GM19328 (cell line): ENCODE measurements around the gene DOLPP1.
"Not testable (repeated sequence)": the region's sequence is repeated elsewhere in the genome, so short reads cannot be mapped to it uniquely, and the experiment has no call there.

Experiments
- ATAC-seq: cut with Tn5 transposase; IDR thresholded peaks from one replicate; pipeline ENCODE4 v1.9.1; 2021; ENCODE audit warnings: mild to moderate bottlenecking, moderate library complexity; ENCODE audit not compliant: unreplicated experiment

The DOLPP1 gene, protein sequence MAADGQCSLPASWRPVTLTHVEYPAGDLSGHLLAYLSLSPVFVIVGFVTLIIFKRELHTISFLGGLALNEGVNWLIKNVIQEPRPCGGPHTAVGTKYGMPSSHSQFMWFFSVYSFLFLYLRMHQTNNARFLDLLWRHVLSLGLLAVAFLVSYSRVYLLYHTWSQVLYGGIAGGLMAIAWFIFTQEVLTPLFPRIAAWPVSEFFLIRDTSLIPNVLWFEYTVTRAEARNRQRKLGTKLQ

DNA sequence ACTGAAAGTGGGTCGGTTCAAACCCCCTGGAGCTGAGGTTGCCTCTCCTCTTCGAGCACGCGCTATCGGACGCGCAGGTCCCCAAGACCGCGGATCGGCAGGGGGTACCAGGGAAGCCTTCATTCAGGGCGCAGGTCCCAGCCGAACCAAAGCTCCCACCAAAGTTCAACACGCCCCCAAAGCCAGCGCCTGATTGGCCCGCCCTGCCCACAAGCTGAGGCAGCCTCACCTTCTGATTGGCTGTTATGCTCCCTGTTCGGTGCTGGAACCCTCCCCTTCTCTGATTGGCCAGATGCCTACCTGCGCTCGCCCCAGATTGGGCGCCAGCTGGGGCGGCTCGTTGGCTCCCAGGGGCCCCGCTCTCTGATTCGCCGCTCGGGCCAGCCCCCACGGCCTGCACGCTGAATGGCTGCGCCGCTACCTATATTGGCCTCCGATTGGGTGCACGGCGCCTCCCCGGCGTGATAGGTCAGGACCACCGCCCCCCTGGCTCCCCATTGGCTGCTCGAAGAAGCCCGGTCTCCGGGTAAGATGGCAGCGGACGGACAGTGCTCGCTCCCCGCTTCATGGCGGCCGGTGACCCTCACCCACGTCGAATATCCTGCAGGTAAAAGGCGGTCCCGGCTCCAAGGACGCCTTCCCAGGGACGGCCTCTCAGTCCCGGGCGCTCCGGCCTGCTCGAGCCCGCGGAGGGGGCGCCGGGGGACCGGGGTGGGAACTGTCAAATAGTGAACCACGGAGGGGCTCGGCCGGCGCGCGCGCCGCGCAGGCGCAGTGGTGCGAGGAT lies at the start of gene DOLPP1:
Gene DOLPP1, plus strand, starts transcription at position 511 of the 787 bp plus-strand sequence. Its CDS starts 21 bp downstream, at position 532.
- peak; percentile 96 for ATAC-seq

DNA sequence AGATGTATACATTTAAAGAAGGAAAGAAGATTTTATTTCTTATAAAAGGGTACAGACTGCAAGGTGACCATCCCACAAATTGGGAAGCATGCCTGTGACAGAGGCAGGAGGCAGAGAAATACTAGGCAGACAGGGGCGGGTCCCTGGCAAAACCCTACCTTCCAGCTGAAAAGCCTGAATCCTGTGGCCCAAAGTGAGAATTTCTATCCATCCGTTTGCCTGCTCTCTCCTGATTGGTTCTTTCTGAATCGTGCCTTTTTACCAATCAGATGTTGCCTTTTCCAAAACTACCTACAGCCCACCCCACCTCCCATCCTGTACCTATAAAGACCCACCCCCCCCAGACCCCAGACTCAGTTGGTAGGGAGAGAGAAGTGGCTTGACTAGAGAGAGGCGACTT lies 49.4 kb upstream of the DOLPP1 start:
- ATAC-seq: no peak

DNA sequence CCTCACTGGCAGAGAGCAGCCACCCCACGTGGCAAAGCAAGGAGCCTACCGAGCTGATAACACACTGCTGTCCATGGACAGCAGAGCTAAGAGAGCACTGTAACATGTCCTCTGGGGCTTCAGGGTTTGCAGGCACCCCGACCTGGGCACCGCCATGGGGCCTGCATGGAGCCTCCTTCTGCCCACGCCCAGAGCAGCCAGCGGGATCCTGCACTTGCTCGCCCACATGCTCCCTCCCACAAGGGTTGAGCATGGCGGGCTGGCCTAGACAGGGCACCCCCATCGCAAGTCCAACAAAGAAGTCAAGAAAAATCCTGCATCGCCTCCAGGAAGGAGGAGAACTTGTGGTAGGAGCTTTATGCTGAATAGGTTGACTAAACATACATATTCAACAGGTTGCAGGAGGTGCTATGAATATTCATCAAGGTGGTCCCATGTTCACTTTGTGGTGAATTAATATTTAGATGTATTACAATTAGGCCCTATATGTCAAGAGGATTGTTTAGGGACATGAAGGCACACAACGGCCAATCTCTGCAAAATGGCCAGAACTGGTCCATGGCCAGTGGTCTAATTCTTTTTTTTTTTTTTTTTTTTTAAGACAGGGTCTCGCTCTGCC lies 48.3 kb upstream of the DOLPP1 start:
- no peak for ATAC-seq

DNA sequence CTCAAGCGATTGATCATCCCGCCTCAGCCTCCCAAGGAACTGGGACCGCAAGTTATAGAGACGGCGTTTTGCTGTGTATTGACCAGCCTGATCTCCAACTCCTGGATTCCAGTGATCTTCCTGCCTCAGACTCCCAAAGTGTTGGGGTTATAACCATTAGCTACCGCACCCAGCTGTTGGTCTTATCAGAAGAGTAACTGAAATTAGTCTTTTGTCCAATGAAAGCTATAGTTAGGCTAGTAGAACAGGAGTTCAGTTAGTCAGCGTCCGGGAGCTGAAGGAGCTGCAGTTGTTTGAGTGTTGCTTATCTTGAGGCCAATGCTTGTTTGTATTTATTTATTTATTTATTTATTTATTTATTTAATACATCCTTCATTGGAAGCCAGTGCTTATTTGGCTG lies 47.7 kb upstream of the DOLPP1 start:
- ATAC-seq: no peak

DNA sequence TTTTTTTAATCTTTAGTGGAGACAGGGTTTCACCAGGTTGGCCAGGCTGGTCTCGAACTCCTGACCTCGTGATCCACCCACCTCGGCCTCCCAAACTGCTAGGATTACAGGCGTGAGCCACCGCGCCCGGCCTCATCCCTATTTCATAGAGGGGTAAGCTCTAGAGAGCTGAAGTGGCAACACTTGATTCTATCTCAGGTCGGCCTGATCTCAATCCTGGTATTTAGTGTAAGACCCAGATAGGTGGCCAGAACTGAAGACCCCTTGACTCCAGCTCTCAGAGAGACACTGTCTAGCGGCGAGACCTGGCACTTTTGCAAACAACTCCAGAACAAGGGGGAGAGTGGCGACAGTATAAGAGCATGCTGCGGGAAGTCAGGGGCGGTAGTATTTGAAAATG lies 45.1 kb upstream of the DOLPP1 start:
- ATAC-seq: not testable (repeated sequence)

DNA sequence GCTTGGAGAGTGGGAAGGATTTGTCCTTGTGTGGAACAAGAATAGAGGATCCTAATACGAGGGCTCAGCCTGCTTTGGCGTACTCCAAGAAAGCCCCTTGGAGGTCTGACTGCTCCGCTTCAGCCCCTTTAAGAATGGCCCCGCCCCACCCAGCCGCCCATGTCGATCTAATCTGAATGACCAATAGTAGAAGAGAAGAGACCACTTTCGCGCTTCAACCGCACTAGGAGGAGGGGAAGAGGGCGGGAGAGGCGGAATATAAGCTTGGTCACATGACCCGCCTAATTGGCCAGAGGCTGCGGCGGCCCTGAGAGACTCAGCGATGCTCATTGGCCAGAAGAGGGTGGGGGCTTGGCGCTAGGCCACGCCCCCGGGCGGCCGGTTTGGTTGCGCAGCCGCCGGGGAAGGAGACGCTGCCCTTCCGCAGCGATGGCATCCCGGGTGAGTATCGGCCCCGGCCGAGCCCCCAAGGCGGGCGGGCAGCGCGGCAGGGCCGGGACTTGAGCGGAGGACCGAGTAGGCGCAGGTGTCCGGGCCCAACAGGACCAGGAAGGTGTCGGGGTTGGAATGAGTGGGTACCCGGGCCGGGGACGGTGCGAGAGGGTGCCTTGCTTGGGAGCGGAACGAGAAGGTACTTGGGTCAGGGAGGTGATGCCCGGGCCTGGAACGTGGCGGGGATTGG lies 44.5 kb upstream of the DOLPP1 start, which contains the start of gene MIGA2:
Gene MIGA2, plus strand, starts transcription at position 386 of the 682 bp plus-strand sequence. CDS start 3,969 bp downstream, outside the sequence.
- ATAC-seq: peak; percentile 95

DNA sequence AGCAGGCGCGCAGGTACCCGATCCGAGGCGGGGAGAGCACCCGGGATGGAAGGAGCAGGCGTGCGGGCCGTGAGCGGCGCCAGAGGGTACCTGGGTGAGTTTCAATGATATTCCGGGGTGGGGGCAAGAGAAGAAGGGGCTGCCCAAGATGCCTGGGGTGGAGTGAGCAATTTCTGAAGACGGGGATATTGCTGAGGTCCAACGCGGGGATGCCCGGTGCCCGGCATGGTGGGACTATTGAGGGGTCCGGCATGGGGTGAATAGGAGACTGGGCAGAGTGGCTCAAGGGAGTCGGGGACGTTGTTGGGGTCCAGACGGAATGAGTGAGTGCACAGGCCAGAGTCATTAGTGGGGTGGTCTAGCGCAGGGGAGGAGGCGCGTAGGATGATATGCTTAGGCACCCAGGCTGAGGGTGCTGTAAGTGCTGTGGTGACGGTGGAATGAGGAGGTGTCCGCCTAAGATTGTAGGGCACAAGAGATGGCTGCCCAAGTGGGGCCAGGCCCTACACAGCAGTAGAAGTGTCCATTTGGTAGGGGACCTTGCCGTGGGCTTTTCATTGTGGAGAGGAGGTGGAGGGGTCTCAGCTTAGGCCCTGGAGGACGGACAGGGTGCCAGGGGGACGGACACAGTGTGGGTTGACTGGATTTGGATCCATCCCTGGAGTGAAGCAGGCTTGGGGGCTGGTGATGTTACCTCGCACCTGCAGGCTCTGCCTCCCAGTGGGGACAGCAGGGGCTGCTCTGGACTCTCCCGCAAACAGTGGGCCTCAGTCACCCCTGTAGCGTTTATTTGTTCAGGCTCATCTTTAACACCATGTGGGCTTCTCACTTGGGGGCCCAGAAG lies 43.8 kb upstream of the DOLPP1 start:
- ATAC-seq: no peak

DNA sequence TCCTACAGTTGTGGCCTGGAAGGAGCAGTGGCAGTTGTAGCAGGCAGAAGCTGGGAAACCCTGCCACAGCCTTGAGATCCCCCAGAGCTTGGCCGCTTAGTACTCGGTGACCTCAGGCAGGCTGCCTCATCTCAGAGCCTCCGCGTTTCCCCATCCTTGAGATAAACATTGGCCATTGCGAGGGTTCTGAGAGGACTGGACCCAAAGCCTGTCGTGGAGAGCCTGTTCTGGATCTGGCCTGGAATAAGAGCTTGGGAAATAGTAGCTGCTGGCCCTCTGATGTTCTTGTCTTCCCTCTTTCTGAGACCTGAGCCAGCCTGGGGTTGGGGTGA lies 43.2 kb upstream of the DOLPP1 start:
- ATAC-seq: no peak

DNA sequence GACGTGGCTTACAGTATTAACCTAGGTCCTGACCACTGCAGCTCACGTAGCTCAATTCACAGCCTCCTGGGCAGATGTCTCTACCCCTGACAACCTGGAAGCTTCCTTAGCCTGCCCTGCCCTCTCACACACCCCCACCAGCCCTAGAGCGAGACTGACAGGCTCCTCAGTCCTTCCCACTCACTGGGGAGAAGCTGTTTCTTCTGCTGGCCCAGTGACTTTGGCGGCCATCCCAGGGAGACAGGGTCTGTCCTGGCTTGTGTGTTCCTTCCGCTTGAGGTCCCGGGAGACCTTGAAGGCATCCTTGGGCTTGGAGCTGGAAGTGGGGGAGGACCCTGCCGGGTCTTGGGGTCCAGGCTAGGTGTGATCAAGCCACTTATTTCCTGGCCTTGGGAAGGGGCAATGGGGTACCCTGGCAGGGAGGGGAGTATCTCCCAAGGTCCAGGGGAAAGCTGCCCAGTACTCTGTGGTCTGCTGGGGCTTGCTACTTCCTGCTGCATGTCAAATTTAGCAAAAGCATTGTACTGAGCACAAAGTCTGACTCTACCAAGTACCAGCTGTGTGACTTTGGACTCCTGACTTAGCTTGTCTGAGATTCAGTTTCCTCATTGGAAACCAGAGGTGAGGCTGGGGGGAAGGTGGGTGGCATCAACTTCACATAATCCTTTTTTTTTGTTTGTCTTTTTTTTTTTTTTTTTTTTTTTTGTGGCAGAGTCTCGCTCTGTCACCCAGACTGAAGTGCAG lies 42.6 kb upstream of the DOLPP1 start:
- no peak for ATAC-seq

DNA sequence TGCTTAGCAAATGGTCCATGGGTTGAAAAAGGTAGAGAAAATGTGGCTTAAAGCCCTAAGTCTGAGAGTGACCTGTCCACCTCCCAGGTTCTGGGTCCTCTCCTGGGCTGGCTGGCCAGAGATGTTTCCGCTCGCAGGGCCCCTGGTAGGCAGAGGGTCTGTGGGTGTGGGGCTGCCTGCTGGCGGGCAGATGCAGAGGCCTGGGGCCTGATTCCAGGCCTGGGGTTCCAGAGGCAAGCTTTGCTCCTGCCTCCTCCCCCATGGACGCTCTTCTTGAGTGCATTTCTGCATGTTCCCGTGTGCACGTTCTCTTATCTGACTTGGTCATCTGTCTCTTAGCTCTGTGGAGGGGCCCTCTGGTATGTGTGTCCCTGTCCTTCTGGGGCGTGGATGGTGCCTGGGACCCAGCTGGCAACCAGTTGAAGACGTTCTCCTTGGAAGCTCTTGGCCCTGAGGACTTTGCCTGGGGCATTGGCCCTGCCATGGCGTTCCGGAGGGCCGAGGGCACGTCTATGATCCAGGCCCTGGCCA lies 40.7 kb upstream of the DOLPP1 start:
- no peak for ATAC-seq

DNA sequence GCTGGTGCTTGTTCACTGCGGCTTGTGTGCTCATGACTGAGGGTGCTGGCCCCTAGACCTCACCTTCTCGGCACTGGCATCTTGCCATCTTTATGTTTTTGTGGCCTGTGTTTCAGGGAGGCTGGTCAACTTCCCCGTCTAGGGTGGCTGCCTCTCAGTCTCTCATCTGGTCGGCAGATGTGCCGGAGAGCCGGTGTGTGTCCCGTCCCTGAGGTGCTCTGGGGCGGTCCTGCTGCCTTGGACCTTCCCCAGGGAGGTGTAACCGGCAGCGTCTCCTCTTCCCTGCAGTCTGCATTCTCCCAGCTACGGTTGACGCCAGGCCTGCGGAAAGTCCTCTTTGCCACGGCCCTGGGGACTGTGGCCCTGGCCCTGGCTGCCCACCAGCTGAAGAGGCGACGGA lies 38.9 kb upstream of the DOLPP1 start:
- ATAC-seq: no peak

DNA sequence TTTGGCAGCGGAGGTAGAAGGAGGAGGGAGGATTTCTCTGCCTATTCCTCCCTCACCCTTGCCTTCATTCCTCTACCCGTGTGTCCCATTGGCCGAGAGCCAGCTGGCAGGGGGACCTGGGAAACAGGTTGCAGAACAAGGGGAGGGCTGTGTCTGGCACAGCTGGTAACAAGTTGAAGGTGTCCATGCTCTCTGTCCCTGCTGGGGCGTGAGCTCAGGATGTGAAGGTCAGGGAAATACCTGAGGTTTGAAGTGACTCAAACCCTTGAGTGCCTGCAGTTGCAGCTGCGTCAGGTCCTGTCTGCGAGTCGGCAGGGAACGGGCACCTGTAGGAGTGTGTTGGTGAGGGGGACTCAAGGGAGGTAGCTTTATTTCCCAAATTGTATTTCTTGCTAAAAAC lies 28.3 kb upstream of the DOLPP1 start:
- ATAC-seq: no peak

DNA sequence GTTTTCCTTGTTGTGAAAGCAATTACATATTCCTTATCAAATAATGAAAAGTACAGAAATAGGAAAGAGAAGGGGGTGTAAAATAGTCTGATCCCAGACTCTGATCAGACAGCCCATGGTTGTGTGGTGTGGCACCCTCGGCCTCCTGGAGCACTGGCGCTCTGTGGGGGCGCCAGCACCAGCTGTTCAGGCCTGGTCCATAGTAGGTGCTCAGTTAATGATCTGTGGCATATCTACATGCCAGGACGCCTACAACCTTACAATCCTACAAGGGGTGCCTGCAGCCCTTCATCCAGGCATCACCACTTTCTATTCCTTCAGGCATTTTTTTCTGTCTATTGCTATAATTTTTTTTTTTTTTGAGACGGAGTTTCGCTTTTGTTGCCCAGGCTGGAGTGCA lies 27.9 kb upstream of the DOLPP1 start:
- ATAC-seq: no peak

DNA sequence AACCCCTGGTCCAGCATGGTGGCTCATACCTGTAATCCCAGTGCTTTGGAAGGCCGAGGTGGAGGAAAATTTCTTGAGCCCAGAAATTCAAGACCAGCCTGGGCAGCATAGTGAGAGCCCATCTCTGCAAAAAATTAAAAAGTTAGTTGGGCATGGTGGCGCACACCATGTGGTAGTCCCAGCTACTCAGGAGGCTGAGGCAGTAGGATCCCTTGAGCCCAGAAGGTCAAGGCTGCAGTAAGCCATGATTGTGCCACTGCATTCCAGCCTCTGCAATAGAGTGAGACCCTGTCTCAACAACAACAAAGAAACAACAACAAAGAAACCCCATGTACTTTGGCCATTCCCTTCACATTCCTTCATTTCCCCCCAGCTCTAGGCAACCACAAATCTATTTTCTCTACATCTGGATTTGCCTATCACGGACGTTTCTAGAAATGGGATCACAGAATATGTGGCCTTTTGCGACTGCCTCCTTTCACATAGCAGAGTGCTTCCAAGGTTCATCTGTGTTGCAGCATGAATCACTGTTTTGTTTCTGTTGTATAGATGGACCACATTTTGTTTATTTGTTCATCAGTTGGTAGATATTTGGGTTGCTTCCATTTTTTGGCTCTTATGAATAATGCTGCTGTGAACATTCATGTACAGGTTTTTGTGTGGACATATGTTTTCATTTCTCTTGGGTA lies 26.6 kb upstream of the DOLPP1 start:
- no peak for ATAC-seq

DNA sequence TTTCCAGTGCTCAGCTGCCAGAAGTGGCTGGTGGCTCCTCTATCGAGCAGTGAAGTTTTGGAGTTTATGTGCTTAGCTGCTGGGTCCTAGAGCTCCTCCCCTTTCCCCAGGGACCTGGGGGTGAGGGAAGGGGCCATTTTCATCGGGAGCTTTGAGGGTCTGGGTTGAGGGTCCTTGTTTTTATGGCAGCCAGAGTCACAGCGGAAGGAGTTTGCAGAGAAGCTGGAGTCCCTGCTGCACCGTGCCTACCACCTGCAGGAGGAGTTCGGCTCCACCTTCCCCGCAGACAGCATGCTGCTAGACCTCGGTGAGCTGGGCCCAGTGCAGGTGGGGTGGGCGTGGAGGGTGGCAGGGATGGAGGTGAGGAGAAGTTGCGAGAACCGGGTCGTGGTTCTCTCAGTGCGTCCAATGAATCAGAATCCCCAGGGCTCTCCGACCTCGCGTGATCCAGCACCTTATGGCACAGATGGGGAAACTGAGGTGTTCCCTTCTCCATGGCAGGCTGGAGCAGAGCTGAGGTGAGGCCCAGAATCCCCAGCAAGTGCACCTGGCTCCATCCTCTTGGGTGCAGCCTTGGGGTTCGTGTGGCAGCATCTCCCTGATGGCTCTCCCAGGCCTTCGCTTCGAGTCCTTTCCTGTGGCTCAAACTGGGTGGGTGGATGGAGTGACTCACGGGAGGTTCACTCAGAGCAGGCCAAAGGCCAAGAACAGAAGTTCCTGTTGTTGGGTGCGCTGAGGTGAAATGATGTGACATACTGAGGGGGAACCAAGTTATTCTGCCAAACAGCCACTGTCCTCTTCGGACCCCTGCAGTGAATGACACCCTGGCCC lies 21.7 kb upstream of the DOLPP1 start:
- no peak for ATAC-seq

DNA sequence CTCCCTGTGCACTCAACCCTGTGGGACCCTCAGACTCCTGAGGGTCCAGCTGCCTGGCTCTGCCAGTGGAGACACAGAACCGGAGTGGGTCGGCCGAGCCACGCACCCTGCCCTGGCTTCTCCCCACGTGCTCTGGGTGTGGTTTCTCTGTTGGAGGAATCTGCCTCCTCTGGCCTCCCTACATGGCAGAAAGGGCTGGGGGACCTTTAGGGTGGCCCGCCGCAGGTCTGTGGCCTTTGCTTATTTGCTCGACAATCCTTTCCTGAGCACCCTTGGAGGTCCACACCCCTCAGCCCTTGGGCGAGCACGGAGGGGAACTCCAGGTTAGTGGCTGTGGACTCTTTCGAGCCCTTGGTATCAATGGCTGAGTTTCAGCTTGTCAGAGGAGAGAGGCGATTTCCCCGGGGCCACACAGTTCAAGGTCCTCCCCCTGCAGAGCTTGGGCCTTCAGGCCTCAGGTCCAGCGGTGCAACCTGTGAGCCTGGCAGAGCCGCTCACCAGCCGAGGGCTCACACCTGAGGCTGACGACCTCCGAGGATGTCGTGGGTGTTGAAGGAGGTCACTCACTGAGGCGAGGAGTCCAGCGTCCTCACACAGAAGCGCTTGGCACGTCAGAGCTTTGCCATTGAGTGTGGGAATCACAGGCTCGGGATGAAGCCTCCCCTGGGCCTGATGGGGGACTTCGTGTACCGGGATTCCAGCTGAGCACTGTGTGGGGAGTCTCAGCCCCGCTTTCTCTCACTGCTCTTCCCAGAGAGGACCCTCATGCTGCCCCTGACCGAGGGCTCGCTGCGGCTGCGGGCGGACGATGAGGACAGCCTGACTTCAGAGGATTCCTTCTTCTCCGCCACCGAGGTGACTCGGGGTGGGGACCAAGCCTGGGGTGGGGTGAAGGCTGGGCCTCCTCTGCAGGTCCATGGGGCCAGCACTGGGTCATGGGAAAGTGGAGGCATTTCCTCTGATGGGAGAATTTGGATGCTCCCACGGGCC lies 20.8 kb upstream of the DOLPP1 start:
- no peak for ATAC-seq

DNA sequence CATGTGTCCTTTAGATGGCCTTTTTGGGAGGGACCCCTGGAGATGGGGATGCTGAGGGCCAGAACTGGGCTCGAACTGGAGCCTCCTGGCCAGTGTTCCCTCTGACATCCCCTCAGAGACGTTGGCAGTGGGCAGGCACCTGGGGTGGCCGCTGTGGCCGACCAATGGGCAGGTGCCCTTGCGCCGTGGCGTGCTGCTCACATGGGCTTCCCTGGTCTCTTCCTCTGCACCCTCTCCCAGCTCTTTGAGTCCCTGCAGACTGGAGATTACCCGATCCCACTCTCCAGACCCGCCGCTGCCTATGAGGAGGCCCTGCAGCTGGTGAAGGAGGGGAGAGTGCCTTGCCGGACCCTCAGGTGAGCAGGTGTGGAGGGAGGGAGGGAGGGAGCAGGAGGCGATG lies 19.9 kb upstream of the DOLPP1 start:
- ATAC-seq: no peak
